Measurements from ENCODE around the gene PLA2G15. TPM values are rescaled to one million over a fixed set of nuclear protein-coding genes. Genes with fewer than 3 reads are reported as not detected.
"Not testable (repeated sequence)": the region's sequence is repeated elsewhere in the genome, so short reads cannot be mapped to it uniquely, and the experiment has no call there.

PLA2G15 gene
- total RNA-seq, 1 experiment from 2014 or later, result 4.6 TPM

- BruUV-seq (replicated peaks), result no TSS peak
- intact Hi-C loops (cut with micrococcal nuclease), result no loop called here
- H3K9me3 Mint-ChIP-seq (ENCODE audit: unreplicated experiment), result no peaks in the 10 kb centered on the region
- H3K27me3 Mint-ChIP-seq (ENCODE audit: insufficient read depth, unreplicated experiment), result no peaks in the 10 kb centered on the region
- H3K36me3 Mint-ChIP-seq (ENCODE audit: insufficient read depth, unreplicated experiment), result peaks cover 84% of the 10 kb centered on the region
- CTCF ChIA-PET, result interaction anchor here (0.5 to 4.7 kb wide), 10 partner anchors 9 to 962 kb away, joined by 3 to 46 read pairs (median 6); partner anchors contain the start of gene SLC7A6
- POLR2A ChIA-PET, result interaction anchor here (0.8 to 4.1 kb wide), 11 partner anchors 9 to 52 kb away, joined by 3 to 29 read pairs (median 11); partner anchors contain the start of genes ESRP2, PRMT7, SLC7A6 and SLC7A6OS
- peak; percentile 94 for DNase-seq (ENCODE audit: unreplicated experiment)
- H3K4me3 Mint-ChIP-seq (ENCODE audit: unreplicated experiment), result peak overlapping the region; percentile 3
- peak overlapping the region; percentile 79 for H3K27ac Mint-ChIP-seq (ENCODE audit: low read depth, unreplicated experiment)
- peaks cover 20% of the 10 kb centered on the region for H3K4me1 Mint-ChIP-seq (ENCODE audit: insufficient read depth, unreplicated experiment)
- TF ChIP-seq, protein P1, sequence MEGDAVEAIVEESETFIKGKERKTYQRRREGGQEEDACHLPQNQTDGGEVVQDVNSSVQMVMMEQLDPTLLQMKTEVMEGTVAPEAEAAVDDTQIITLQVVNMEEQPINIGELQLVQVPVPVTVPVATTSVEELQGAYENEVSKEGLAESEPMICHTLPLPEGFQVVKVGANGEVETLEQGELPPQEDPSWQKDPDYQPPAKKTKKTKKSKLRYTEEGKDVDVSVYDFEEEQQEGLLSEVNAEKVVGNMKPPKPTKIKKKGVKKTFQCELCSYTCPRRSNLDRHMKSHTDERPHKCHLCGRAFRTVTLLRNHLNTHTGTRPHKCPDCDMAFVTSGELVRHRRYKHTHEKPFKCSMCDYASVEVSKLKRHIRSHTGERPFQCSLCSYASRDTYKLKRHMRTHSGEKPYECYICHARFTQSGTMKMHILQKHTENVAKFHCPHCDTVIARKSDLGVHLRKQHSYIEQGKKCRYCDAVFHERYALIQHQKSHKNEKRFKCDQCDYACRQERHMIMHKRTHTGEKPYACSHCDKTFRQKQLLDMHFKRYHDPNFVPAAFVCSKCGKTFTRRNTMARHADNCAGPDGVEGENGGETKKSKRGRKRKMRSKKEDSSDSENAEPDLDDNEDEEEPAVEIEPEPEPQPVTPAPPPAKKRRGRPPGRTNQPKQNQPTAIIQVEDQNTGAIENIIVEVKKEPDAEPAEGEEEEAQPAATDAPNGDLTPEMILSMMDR (IDR thresholded peaks at IDR 0.05; ENCODE audit: unreplicated experiment), result no peak
These were observed 42.4 kb downstream of the PLA2G15 start for GRCh38 chr16:68287276-68288251.

GRCh38 chr16:68288252-68288650, 43.1 kb downstream of the PLA2G15 start:
- ChIA-PET CTCF (interaction anchor here (0.8 to 3.1 kb wide), 8 partner anchors 9 to 45 kb away, joined by 3 to 23 read pairs (median 6); no protein-coding TSS in a partner anchor), POLR2A (interaction anchor here (0.8 to 4.1 kb wide), 10 partner anchors 8 to 52 kb away, joined by 3 to 29 read pairs (median 8); partner anchors contain the start of genes ESRP2, PRMT7, SLC7A6 and SLC7A6OS)
- Mint-ChIP-seq H3K4me3 (ENCODE audit: unreplicated experiment) (no peak overlapping the region), H3K27ac (ENCODE audit: low read depth, unreplicated experiment) (peak overlapping the region; percentile 79), H3K9me3 (ENCODE audit: unreplicated experiment) (no peaks in the 10 kb centered on the region), H3K4me1 (ENCODE audit: insufficient read depth, unreplicated experiment) (peaks cover 20% of the 10 kb centered on the region), H3K36me3 (ENCODE audit: insufficient read depth, unreplicated experiment) (peaks cover 84% of the 10 kb centered on the region), H3K27me3 (ENCODE audit: insufficient read depth, unreplicated experiment) (no peaks in the 10 kb centered on the region)
- intact Hi-C loops (cut with micrococcal nuclease), result no loop called here
- no TSS peak for BruUV-seq (replicated peaks)
- TF ChIP-seq, protein P1 (IDR thresholded peaks at IDR 0.05; ENCODE audit: unreplicated experiment), result no peak
- DNase-seq (ENCODE audit: unreplicated experiment), result no peak

- BruUV-seq (replicated peaks); H3K4me3 Mint-ChIP-seq (ENCODE audit: unreplicated experiment); H3K9me3 Mint-ChIP-seq (ENCODE audit: unreplicated experiment); intact Hi-C loops (cut with micrococcal nuclease); DNase-seq (ENCODE audit: unreplicated experiment); H3K27me3 Mint-ChIP-seq (ENCODE audit: insufficient read depth, unreplicated experiment); H3K27ac Mint-ChIP-seq (ENCODE audit: low read depth, unreplicated experiment): not testable (repeated sequence)
- ChIA-PET POLR2A (interaction anchor here (0.8 to 4.1 kb wide), 8 partner anchors 8 to 25 kb away, joined by 3 to 29 read pairs (median 14); partner anchors contain the start of genes PRMT7, SLC7A6 and SLC7A6OS), CTCF (interaction anchor here (0.8 to 3.1 kb wide), 8 partner anchors 8 to 46 kb away, joined by 3 to 23 read pairs (median 6); no protein-coding TSS in a partner anchor)
- H3K36me3 Mint-ChIP-seq (ENCODE audit: insufficient read depth, unreplicated experiment), result peaks cover 88% of the 10 kb centered on the region
- peaks cover 23% of the 10 kb centered on the region for H3K4me1 Mint-ChIP-seq (ENCODE audit: insufficient read depth, unreplicated experiment)
These were observed 43.6 kb downstream of the PLA2G15 start for GRCh38 chr16:68288796-68289195.

- intact Hi-C loops (cut with micrococcal nuclease), result no loop called here
- H3K4me3 Mint-ChIP-seq (ENCODE audit: unreplicated experiment), result no peak overlapping the region
- DNase-seq (ENCODE audit: unreplicated experiment), result no peak
- H3K36me3 Mint-ChIP-seq (ENCODE audit: insufficient read depth, unreplicated experiment), result peaks cover 84% of the 10 kb centered on the region
- H3K27ac Mint-ChIP-seq (ENCODE audit: low read depth, unreplicated experiment), result no peak overlapping the region
- TF ChIP-seq, protein P1 (IDR thresholded peaks at IDR 0.05; ENCODE audit: unreplicated experiment), result no peak
- H3K4me1 Mint-ChIP-seq (ENCODE audit: insufficient read depth, unreplicated experiment), result peaks cover 23% of the 10 kb centered on the region
- no peaks in the 10 kb centered on the region for H3K9me3 Mint-ChIP-seq (ENCODE audit: unreplicated experiment)
- ChIA-PET POLR2A (interaction anchor here (1.2 to 4.1 kb wide), 4 partner anchors 10 to 22 kb away, joined by 5 to 29 read pairs (median 10); partner anchors contain the start of genes PRMT7 and SLC7A6OS), CTCF (interaction anchor here (0.9 to 3.1 kb wide), 5 partner anchors 11 to 46 kb away, joined by 4 to 23 read pairs (median 6); no protein-coding TSS in a partner anchor)
- no TSS peak for BruUV-seq (replicated peaks)
- no peaks in the 10 kb centered on the region for H3K27me3 Mint-ChIP-seq (ENCODE audit: insufficient read depth, unreplicated experiment)
These were observed 44.0 kb downstream of the PLA2G15 start for GRCh38 chr16:68289202-68289601.

All from MCF 10A (cell line).